Measurements from ENCODE around the gene ANKS1B. TPM values are rescaled to one million over a fixed set of nuclear protein-coding genes. Genes with fewer than 3 reads are reported as not detected.

ANKS1B gene
- total RNA-seq, 3 donors from 2014 or later = 0.05 to 0.56 (median 0.16) TPM

DNA sequence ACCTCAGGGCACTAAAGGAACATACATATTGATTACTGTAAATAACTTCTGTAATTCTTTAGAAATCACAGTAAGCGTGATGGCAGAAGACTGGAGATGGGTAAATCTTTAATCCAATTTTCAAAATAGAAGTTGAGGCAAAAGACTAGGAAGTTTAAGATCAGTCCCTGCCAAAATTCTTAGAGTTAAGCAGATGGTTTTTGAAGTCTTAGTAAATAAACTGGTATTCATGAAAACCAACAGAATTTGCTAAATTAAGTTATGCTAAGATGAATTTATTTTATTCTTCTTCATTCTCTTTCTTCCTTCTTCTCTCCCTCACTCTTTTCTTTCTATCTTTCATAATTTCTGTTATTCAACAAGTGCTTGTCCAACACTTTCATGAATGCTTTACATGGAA is 435.5 kb downstream of the ANKS1B start:
- DNase-seq (no peak), ATAC-seq (no peak)
- Mint-ChIP-seq H3K9me3 (peaks cover 13% of the 10 kb centered on the region), H3K4me3 (no peak overlapping the region), H3K4me1 (ENCODE audit: low read depth) (no peaks in the 10 kb centered on the region), H3K36me3 (ENCODE audit: insufficient read depth) (no peaks in the 10 kb centered on the region), H3K27me3 (ENCODE audit: low read depth) (no peaks in the 10 kb centered on the region)

DNA sequence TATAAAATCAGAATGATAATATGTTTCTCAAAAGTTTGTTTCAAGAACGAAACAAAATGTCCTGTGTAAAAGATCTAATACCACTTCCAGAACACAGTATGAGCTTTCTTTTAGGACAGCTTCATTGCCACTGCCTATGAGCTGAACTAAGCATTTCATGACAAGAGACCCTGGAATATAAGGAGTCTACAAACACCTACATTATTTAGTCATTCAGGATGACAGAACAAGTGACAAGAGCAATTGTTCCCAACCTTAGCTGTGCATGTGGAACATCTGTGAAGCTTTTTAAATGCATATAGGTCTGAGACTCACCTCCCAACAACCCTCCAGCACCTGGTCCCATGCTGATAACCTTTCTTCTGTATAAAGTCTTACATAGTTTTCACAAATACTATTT is 440.3 kb downstream of the ANKS1B start:
- Mint-ChIP-seq H3K9me3 (peaks cover 4% of the 10 kb centered on the region), H3K4me3 (no peak overlapping the region), H3K4me1 (ENCODE audit: low read depth) (no peaks in the 10 kb centered on the region), H3K36me3 (ENCODE audit: insufficient read depth) (no peaks in the 10 kb centered on the region), H3K27me3 (ENCODE audit: low read depth) (no peaks in the 10 kb centered on the region)
- ATAC-seq (no peak), DNase-seq (no peak)

DNA sequence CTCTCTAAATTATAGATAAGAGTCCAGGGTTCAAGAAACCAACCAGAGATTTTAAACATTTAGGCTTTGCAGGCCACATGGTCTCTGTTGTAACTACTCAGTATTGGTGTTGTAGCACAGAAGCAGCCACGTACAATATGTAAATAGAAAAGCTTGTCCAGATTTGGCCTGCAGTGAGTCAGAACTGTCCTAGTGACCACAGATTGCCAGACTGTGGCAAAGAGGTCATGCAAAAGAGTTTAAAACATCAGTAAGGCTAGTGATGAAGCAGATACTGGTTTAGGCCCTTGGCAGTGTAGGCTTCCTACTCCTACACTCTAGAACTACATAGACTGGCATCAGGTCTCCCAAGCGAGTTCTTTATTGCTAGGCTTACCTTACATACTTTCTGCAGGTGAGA is 454.8 kb downstream of the ANKS1B start:
- Mint-ChIP-seq H3K36me3 (ENCODE audit: insufficient read depth) (no peaks in the 10 kb centered on the region), H3K4me3 (no peak overlapping the region), H3K4me1 (ENCODE audit: low read depth) (no peaks in the 10 kb centered on the region), H3K9me3 (no peaks in the 10 kb centered on the region), H3K27me3 (ENCODE audit: low read depth) (no peaks in the 10 kb centered on the region)
- DNase-seq = no peak
- no peak for ATAC-seq

GRCh38 chr12:99528478-99528877 is 456.3 kb downstream of the ANKS1B start:
- ATAC-seq (no peak), DNase-seq (no peak)
- H3K27me3 Mint-ChIP-seq (ENCODE audit: low read depth) = no peaks in the 10 kb centered on the region
- no peaks in the 10 kb centered on the region for H3K36me3 Mint-ChIP-seq (ENCODE audit: insufficient read depth)
- no peaks in the 10 kb centered on the region for H3K9me3 Mint-ChIP-seq
- H3K4me1 Mint-ChIP-seq (ENCODE audit: low read depth) = no peaks in the 10 kb centered on the region
- no peak overlapping the region for H3K4me3 Mint-ChIP-seq

GRCh38 chr12:99523853-99524252 is 460.9 kb downstream of the ANKS1B start:
- Mint-ChIP-seq H3K9me3 (peaks cover 6% of the 10 kb centered on the region), H3K4me1 (ENCODE audit: low read depth) (no peaks in the 10 kb centered on the region), H3K27me3 (ENCODE audit: low read depth) (no peaks in the 10 kb centered on the region), H3K4me3 (no peak overlapping the region), H3K36me3 (ENCODE audit: insufficient read depth) (no peaks in the 10 kb centered on the region)
- ATAC-seq = no peak
- DNase-seq = no peak

GRCh38 chr12:99522456-99522855 is 462.3 kb downstream of the ANKS1B start:
- Mint-ChIP-seq H3K4me3 (no peak overlapping the region), H3K9me3 (peaks cover 8% of the 10 kb centered on the region), H3K4me1 (ENCODE audit: low read depth) (no peaks in the 10 kb centered on the region), H3K27me3 (ENCODE audit: low read depth) (no peaks in the 10 kb centered on the region), H3K36me3 (ENCODE audit: insufficient read depth) (no peaks in the 10 kb centered on the region)
- ATAC-seq (no peak), DNase-seq (no peak)

DNA sequence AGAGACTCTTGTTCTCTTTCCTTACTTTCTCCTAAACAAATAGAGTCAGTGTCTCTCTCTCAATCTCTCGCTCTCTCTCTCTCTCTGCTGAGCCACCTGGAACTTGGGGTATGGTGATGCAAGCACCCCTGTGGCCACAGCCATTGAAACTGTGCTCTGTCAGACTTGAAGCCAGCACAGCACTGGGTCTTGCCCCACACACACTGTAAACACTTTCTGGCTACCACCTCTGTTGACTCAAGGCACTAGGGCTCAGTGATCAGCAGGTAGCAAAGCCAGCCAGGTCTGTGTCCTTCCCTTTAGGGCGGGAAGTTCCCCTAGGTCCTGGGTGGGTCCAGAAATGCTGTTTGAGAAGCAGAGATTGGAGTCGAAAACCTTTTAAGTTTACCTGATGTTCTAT is 463.1 kb downstream of the ANKS1B start:
- Mint-ChIP-seq H3K9me3 (peaks cover 8% of the 10 kb centered on the region), H3K4me1 (ENCODE audit: low read depth) (no peaks in the 10 kb centered on the region), H3K4me3 (no peak overlapping the region), H3K36me3 (ENCODE audit: insufficient read depth) (no peaks in the 10 kb centered on the region), H3K27me3 (ENCODE audit: low read depth) (no peaks in the 10 kb centered on the region)
- no peak for ATAC-seq
- DNase-seq = no peak

DNA sequence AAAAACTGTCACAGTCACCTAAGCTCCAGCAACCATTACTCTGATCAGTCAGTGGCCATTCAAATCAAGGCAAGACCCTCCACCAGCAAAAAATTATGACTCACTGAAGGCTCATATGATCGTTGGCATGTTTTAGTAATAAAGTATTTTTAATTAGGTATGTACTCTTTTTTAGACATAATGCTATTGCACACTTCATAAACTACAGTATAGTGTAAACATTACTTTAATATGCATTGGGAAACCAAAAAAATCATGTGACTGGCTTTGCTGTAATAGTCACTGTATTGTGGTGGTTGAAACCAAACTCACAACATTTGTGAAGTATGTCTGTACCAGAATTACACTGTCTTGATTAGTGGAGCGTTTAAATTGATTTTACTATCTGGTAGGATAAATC is 471.7 kb downstream of the ANKS1B start:
- Mint-ChIP-seq H3K4me1 (ENCODE audit: low read depth) (no peaks in the 10 kb centered on the region), H3K27me3 (ENCODE audit: low read depth) (no peaks in the 10 kb centered on the region), H3K4me3 (no peak overlapping the region), H3K9me3 (peaks cover 20% of the 10 kb centered on the region), H3K36me3 (ENCODE audit: insufficient read depth) (no peaks in the 10 kb centered on the region)
- DNase-seq (no peak), ATAC-seq (no peak)

- Mint-ChIP-seq H3K9me3 (peaks cover 22% of the 10 kb centered on the region), H3K4me3 (no peak overlapping the region), H3K27me3 (ENCODE audit: low read depth) (no peaks in the 10 kb centered on the region), H3K36me3 (ENCODE audit: insufficient read depth) (no peaks in the 10 kb centered on the region), H3K4me1 (ENCODE audit: low read depth) (no peaks in the 10 kb centered on the region)
- no peak for ATAC-seq
- DNase-seq = no peak
Observed at GRCh38 chr12:99505805-99506204, 478.9 kb downstream of the ANKS1B start.

GRCh38 chr12:99498756-99499155 is 486.0 kb downstream of the ANKS1B start:
- DNase-seq = no peak
- Mint-ChIP-seq H3K4me3 (no peak overlapping the region), H3K27me3 (ENCODE audit: low read depth) (no peaks in the 10 kb centered on the region), H3K4me1 (ENCODE audit: low read depth) (no peaks in the 10 kb centered on the region), H3K9me3 (peaks cover 21% of the 10 kb centered on the region), H3K36me3 (ENCODE audit: insufficient read depth) (no peaks in the 10 kb centered on the region)
- no peak for ATAC-seq

GRCh38 chr12:99495799-99496198 is 488.9 kb downstream of the ANKS1B start:
- Mint-ChIP-seq H3K9me3 (peaks cover 12% of the 10 kb centered on the region), H3K27me3 (ENCODE audit: low read depth) (no peaks in the 10 kb centered on the region), H3K4me1 (ENCODE audit: low read depth) (no peaks in the 10 kb centered on the region), H3K36me3 (ENCODE audit: insufficient read depth) (no peaks in the 10 kb centered on the region), H3K4me3 (no peak overlapping the region)
- ATAC-seq (no peak), DNase-seq (no peak)

DNA sequence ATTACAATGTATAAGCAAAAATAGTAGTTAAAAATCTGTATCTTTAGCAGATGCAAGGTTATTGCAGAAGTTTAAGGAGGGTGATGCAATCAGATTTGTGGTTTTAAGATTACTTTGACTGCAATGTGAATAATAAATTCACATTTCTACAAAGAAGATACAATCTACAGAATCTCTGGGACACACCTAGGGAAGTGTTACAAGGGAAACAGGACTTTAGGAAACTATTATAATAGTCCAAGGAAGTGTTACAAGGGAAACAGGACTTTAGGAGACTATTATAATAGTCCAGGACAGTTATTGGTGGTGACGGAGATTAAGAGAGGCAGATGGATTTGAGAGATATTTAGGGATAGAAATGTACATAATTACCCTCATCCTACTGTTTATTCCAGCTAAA is 491.5 kb downstream of the ANKS1B start:
- no peaks in the 10 kb centered on the region for H3K36me3 Mint-ChIP-seq (ENCODE audit: insufficient read depth)
- H3K27me3 Mint-ChIP-seq (ENCODE audit: low read depth) = no peaks in the 10 kb centered on the region
- no peak overlapping the region for H3K4me3 Mint-ChIP-seq
- H3K4me1 Mint-ChIP-seq (ENCODE audit: low read depth) = no peaks in the 10 kb centered on the region
- no peak for ATAC-seq
- no peak for DNase-seq
- peaks cover 8% of the 10 kb centered on the region for H3K9me3 Mint-ChIP-seq

GRCh38 chr12:99486277-99486676 is 498.5 kb downstream of the ANKS1B start:
- Mint-ChIP-seq H3K9me3 (peaks cover 9% of the 10 kb centered on the region), H3K4me1 (ENCODE audit: low read depth) (no peaks in the 10 kb centered on the region), H3K36me3 (ENCODE audit: insufficient read depth) (no peaks in the 10 kb centered on the region), H3K27me3 (ENCODE audit: low read depth) (no peaks in the 10 kb centered on the region), H3K4me3 (no peak overlapping the region)
- ATAC-seq = no peak
- no peak for DNase-seq

GRCh38 chr12:99479149-99479548 is 505.6 kb downstream of the ANKS1B start:
- no peaks in the 10 kb centered on the region for H3K27me3 Mint-ChIP-seq (ENCODE audit: low read depth)
- H3K9me3 Mint-ChIP-seq = no peaks in the 10 kb centered on the region
- no peaks in the 10 kb centered on the region for H3K36me3 Mint-ChIP-seq (ENCODE audit: insufficient read depth)
- ATAC-seq (no peak), DNase-seq (no peak)
- no peaks in the 10 kb centered on the region for H3K4me1 Mint-ChIP-seq (ENCODE audit: low read depth)
- H3K4me3 Mint-ChIP-seq = no peak overlapping the region

- H3K4me3 Mint-ChIP-seq = no peak overlapping the region
- H3K27me3 Mint-ChIP-seq (ENCODE audit: low read depth) = no peaks in the 10 kb centered on the region
- no peaks in the 10 kb centered on the region for H3K4me1 Mint-ChIP-seq (ENCODE audit: low read depth)
- no peaks in the 10 kb centered on the region for H3K36me3 Mint-ChIP-seq (ENCODE audit: insufficient read depth)
- H3K9me3 Mint-ChIP-seq = no peaks in the 10 kb centered on the region
- DNase-seq (no peak), ATAC-seq (no peak)
Observed at GRCh38 chr12:99476956-99477355, 507.8 kb downstream of the ANKS1B start.

GRCh38 chr12:99455350-99456035 is 529.2 kb downstream of the ANKS1B start:
- Mint-ChIP-seq H3K27me3 (ENCODE audit: low read depth) (no peaks in the 10 kb centered on the region), H3K9me3 (peaks cover 11% of the 10 kb centered on the region), H3K36me3 (ENCODE audit: insufficient read depth) (no peaks in the 10 kb centered on the region), H3K4me3 (no peak overlapping the region), H3K4me1 (ENCODE audit: low read depth) (no peaks in the 10 kb centered on the region)
- no peak for DNase-seq
- ATAC-seq = no peak
